Stimulated activated CD4-positive, alpha-beta T cell treated with anti-CD3 and anti-CD28 coated beads, Interleukin-1b, Interleukin-23, amount 100 ng/mL, for 1 hour (primary cell): ENCODE measurements around the gene NXN.
"Not testable (repeated sequence)": the region's sequence is repeated elsewhere in the genome, so short reads cannot be mapped to it uniquely, and the experiment has no call there.

Experiments used
- DNase-seq, 2 donors: peaks; one replicate each; pipeline ENCODE4 v3.0.0-alpha.2; 2020; ENCODE audit warnings: low read depth in 2 of 2

The NXN gene

DNA sequence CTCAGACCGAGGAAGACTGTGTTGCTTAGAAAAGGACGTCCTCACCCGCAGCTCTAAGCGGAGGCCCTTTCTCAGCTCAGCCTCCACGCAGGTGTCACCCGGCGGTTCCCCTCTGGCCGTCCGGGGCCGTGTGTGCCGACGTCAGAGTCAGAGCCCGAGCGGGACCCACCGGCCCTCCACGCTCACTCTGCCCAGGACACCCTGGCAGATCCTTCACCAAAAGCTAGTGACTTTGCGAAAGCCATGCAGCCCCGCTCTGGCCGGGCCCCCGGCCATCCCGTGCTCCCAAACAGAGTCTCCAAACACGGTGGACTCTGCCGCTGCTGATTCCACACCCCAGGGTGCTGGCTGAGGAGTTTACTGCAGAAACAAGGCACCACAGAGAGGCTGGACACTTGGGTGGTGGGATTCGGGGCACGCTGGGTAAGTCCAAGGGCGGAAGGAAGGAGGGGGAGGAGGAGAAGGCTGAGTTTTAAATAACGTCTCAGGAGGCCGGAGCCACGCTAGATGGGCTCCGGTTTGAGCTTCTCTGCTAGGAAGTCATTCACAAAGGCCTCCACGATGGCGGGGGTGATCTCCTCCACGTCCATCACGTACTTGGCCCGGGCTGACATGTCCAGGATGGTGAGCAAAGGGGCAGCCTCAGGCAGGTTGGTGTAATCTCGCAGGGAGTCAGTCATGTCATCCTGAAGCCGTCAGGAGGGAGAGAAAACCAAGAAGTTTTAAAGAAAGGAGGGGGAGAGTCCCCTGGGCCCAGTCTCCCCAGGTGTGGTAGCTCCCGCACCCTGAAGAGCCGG is 178.9 kb downstream of the NXN start:
- DNase-seq = no peak

DNA sequence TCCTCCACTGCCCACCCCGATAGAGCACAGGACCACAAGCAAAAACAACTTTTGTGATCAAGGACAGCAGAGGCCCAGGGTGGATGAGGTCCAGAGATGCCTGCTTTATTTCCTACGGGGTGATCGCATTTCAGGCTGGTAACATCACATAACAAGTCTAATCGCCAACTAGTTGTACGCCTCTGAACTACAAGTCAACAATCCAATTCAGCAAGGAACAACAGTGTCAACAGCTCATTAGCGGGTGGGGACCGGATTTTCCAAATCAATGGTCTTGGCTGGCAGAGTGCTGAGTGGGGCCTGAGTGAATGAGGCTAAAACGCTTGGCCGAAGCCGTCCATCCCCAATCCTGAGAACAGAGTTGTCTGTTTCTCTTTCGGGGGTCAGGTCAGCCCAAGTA is 180.3 kb downstream of the NXN start:
- no peak for DNase-seq

DNA sequence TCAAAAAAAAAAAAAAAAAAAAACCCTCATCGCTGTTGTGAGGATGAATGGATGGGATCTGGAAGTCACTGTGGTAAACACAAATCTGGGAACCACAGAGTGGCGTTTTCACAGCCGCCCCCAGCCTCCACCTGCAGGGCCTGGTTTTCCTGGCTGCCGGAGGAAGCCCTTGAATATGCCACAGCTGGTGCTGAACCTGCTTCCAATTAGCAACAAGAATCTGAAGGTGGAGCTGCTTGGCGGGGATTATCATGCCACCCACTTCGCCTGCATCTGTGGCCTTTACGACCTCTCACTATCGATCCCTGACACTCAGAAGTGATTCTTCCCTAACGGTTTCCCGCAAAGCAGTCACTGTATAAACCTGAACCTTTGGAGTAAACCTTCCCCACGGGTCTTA is 181.3 kb downstream of the NXN start:
- no peak for DNase-seq

DNA sequence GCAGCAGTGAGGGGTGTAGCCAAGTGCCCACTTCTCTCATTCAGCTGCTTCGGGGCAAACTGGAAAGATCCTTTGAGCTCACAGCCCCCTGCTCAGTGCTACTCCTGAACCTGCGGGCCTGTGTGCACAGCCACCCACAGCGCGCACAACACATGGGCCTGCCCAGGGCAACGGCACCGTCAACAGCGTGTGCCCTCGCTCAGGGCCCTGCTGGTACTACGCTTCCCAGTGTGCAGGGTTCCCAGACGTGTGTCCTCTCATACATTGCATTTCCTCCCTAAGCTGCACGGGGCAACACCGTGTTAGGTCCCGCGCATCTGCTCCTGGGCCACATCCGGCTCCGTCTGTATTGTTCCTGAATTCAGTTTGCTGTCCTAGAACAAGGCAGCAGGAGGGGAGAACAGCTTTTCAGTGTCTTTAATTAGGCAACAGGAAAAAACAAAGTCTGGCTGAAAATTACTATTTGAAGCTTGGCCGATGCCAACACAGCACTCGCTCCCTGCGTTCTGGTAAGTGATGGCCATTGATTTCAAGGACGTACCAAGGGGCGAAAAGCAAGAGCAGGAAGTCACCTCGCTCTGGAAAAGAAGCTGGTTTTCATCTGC is 182.2 kb downstream of the NXN start:
- no peak for DNase-seq

DNA sequence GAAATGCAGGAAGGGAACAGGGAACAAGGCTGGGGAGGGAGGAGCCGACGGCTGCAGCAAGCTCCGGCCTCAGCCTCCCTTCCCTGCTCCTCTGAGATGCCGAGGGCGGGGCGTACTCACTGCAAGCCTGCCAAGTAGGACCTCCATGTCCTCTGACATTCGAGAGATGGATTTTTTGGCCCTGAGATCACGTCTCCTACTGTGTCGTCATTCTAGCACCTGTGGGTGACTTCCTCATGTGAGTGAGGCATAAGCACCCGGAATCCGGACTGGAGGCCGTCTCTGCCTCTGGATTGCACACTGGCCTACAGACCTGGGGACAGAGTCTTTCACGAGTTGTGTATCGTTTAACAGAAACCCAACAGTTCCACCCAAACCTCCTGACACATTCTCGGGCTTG is 183.0 kb downstream of the NXN start:
- no peak for DNase-seq

DNA sequence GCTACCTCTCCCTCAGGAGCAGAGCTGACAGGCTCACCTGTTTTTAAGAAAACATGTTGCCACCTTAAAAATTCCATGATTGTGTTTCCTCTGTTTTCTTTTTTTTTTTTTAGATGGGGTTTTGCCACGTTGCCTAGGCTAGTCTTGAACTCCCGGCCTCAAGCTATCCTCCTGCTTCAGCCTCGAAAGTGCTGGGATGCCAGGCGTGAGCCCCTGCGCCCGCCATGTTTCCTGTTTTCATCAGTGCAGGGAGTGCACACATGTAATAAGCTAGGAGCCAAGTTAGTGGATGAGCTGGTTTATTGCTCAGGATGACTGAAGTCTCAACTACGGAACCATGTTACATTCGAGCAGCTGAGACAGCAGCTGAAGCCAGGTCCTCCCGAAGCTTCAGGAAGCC is 183.9 kb downstream of the NXN start:
- DNase-seq = no peak

DNA sequence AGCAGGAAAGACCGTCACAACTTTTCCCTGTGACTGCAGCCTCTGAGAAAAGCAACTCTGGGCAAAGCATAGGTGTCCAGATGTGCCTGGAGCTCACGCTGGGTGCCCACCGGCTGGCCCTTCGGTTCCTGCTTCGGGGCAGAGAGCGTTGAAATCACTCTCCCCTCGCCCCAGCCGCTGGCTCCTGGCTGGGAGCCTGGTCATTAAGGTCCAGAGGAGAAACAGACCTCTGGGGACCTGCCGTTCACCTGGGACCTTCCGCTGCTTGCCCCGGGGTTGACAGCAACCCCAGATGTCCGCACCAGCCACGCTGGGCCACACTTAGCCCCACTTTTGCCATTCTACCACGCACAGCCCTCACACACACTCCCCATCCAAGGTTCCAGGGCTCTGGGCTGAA is 184.3 kb downstream of the NXN start:
- no peak for DNase-seq

DNA sequence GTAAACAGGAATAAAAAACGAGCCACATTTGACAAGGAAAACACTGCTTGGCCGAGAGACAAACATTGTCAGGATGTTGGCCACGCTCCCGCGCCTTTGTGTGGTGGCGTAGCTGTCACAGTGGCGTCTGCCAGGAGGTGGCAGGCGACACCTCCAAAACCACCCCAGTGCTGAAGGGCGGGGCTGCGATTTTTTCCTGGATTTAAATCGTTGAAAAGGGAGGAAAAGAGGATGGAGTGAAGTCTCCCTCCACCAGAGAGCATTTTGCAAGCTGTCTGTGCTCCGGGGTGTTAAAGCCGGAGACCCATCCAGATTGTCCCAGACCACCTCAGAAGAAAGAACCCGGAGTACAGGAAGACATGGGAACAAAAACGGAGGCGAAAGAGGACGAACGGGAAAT is 184.7 kb downstream of the NXN start:
- no peak for DNase-seq

DNA sequence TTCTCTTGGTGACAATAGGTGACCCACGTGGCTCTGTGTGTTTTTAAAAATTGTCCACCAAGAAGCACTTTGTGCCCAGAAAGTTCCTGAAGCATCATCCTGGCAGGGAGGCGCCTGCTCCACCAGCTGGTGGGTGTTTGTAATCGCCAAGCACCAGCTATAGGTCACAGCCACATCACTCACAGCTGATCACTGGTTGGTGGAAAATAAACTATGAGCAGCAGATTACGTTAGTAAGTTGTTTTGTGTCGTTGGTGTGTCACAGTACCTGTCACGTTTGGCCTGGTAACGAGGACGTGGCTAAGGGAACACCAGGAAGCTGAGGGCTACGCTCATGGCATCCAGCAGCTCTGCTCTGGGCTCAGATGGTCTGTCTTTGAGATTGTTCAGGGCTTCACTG is 187.3 kb downstream of the NXN start:
- no peak for DNase-seq

DNA sequence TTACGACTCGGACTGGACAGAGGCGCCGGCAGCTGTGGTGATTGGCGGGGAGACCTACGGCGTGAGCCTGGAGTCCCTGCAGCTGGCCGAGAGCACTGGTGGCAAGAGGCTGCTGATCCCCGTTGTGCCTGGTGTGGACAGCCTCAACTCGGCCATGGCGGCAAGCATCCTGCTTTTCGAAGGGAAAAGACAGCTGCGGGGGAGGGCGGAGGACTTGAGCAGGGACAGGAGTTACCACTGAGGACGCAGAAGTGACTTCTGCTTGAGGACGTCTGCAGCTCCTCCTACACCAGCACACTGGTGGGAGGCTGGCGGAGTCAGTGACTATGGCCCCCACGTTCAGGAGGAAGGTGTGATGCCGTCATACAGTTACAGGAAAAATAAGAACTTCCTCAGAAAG is 187.7 kb downstream of the NXN start:
- DNase-seq = no peak

DNA sequence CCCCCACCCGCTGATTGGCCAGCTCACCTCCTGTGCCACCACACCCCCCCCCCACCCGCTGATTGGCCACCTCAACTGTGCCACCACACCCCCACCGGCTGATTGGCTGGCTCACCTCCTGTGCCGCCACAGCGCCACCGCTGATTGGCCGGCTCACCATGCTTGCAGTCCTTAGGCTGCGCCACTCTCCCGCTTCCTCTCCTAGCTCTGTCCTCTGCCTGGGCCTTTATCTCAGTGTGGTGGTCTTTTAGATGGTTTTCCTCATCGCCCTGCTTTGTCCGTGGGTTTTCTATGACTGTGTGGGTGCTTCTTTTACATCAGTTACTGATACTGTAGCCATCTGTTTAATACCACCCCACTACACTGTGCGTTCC is 188.7 kb downstream of the NXN start:
- not testable (repeated sequence) for DNase-seq

DNA sequence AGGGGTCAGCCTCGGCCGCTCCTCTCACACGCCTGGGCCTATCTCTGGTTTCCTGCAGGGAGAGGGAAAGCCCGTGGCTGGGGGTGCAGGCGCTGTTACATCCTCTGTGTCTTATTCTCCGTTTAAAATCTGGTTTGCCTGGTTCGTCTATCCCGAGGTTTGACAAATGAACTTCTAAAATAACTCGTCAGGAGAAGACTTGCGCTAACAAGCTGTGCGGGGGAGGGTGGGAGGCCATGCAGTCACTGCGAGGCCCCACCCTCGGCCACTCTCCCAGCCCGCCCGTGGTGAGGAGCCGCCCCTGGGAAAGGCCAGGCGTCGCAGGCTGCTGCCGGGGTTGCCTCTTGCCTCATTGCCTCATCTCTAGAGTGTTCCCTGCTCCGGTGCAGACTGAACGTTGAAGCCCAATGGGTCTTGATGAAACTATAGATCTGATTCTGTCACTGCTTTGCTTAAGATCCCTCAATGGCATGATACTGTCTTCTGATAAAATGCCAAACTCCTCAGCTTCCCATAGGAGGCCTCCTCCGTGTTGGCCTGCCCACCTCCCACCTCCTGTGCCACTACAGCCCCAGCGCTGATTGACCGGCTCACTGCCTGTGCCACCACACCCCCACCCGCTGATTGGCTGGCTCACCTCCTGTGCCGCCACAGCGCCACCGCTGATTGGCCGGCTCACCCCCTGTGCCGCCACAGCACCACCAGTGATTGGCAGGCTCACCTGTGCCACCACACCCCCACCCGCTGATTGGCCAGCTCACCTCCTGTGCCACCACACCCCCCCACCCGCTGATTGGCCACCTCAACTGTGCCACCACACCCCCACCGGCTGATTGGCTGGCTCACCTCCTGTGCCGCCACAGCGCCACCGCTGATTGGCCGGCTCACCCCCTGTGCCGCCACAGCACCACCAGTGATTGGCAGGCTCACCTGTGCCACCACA is 189.4 kb downstream of the NXN start:
- DNase-seq = not testable (repeated sequence)

DNA sequence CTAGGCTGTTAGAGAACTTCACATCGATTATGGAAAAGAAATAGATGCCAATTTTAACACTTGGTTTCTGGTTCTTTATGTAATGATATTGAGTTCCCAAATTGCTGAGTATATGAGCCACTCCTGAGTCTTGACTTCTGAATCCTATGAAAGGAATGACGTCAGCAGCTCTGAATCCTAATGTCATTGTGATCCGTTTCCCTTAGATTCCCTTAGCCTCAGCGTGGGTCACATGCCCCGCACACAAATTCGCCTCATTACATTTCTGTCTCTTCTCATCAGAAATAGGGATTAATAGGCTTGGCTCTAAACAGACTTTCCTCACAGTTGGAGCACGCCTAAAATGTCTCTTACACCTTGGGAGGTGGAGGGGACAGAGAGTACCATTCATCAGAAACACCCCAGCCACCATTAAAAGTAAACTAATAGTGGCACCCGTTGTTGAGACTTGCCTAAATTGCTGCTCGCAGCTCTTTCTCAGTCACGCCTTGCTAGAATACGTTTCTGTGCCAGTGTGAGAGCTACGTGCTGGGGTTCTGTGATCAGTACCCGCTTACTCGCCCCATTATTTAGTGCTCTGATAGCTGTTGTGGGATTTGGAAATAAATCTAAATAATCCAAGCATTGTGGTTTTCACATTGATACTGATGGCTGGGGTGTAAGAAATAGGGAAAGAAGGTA is 190.3 kb downstream of the NXN start:
- no peak for DNase-seq

DNA sequence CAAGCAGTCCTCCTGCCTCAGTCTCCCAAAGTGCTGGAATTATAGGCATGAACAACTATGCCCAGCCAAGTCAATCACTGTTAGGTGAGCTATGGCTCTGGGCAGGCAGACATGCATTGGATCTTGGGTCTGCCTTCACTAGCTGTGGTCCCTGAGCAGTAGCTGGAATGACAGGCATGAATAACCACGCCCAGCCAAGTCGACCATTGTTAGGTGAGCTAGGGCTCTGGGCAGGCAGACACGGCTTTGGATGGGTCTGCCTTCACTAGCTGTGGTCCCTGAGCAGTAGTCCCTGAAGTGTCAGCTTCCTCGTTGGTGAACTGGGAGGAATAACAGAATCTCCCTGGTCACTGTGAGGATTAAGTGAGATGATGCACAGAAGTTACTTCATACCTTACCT is 191.0 kb downstream of the NXN start:
- DNase-seq = no peak

DNA sequence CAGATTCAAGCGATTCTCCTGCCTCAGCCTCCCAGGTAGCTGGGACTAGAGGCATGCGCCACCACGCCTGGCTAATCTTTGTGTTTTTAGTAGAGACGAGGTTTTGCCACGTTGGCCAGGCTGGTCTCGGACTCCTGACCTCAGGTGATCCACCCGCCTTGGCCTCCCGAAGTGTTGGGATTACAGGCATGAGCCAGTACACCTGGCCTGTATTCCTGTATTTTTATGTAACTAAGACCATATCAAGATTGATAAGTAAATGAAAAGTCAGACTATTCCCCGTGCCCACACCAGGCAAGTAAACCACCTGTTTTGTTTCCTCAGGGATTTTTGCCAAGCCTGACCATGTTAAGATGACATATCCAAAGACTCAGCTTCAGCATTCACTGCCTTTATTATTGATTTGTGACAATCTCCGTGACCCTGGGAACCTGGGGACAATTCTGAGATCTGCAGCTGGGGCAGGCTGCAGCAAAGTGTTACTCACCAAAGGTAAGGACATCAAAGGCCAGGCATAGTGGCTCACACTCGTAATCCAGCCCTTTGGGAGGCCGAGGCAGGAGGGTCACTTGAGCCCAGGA is 191.8 kb downstream of the NXN start:
- no peak for DNase-seq

DNA sequence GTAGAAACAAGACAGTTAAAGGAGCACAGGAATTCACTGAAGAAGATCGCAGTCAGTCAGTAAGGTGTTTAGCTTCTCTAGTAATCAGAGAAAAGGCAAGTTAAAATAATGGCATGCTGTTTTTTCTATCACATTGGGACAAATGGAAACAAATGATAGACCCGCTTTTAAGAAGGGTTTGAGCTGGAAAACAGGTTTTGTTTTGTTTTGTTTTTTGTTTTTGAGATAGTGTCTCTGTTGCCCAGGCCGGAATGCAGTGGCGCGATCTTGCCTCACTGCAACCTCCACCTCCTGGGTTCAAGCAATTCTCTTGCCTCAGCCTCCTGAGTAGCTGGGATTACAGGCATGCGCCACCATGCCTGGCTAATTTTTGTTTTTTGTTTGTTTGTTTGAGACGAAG is 193.7 kb downstream of the NXN start:
- not testable (repeated sequence) for DNase-seq

DNA sequence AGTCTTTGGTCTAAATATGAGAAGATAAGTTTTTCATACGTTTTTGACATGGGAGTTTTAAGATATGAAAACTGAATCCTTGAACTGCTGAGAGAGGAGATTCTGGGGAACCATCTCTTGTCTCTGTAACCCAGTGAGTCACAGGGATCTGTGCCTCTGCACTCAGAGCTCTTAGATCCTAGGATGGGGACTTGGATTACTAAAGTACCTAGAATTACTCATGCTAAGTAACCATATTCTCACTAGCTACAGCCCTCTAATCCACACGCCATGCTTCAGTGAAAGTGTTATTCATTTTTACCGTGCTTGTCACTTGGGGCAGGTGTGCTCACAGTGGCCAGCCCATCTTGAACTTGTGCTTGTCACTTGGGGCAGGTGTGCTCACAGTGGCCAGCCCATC is 195.4 kb downstream of the NXN start:
- DNase-seq = no peak

DNA sequence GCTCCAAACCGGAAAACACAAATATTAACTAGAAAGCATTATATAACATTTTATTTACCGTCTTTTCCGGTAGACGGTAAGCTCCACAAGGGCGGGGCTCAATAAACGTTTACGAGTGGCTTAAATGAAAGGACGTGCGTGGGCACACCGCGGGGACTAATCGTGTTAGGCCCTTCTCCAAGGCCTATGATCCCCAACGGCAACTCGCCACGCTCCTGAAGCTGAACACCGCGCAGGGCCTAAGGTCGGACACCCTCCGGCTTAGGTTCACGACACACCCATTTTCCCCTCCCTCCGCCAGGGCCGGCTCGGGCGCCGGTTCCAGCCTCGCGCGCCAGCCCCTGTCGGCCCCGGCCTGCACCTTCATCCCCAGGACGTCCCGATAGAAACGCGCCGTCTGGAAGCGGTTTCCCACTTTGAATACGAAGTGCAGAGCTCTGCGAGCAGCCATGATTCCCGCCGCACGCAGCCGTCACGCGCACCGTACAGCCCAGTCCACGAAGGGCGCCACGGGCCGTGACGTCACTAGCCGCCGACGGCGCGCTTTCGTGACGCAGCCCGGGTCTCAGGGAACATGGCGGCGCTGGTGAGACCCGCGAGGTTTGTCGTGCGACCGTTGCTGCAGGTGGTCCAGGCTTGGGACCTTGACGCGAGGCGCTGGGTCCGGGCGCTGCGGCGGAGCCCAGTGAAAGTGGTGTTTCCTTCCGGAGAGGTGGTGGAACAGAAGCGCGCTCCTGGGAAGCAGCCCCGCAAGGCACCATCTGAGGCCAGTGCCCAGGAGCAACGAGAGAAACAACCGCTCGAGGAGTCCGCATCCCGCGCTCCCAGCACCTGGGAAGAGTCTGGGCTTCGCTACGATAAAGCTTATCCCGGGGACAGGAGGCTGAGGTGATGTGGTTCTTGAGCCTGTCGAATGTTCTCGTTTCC is 197.5 kb downstream of the NXN start, which contains the start of the genes GLOD4 and MRM3:
TSS of gene GLOD4 (minus strand) at position 476 of the 927 bp plus-strand sequence. CDS start at position 451, 25 bp downstream.
TSS of gene MRM3 (plus strand) at position 549 of the 927 bp plus-strand sequence. CDS start at position 575, 26 bp downstream.
- peak; percentile 80 to 94 for DNase-seq

DNA sequence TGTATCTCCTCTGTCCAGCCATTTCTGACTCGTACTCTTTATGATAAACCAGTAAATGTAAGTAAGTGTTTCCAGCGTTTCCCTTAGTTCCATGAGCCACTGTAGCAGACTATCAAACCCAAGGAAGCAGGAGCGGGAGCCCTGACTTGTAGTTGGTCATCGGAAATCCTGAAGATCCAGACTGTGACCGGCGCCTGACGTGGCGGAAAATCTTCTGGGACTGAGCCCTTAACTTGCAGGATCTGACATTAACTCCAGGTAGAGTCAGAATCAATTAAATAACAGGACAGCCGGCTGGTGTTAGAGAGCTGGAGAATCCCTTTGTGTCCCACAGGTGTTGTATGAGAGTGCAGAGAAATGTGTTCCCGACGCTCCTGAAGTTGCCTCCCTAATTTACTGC is 201.5 kb downstream of the NXN start:
- DNase-seq = no peak

DNA sequence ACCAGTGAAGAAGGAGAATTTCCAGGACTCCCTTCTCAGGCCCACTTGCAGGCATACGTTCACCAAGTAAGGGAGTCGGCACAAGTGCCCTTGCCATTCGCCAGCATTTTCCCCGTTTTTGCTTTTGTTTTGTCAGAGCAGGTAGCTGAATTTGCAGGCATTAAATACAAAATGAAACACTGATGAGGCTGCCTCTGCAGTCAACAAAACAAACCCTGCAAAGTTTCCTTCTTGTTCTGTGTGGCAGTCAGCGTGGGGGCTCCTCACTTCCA is 205.3 kb downstream of the NXN start:
- no peak for DNase-seq
